Pons (tissue), 1 donor: Measurements from ENCODE around the gene HTR1D.

Experiments
- DNase-seq: peaks from one replicate; pipeline ENCODE4 v3.0.0-alpha.2; 2016; ENCODE audit warnings: low spot score

Gene HTR1D

GRCh38 chr1:23184212-23184934, 32.9 kb downstream of the HTR1D start:
- DNase-seq: peak; percentile 43

DNA sequence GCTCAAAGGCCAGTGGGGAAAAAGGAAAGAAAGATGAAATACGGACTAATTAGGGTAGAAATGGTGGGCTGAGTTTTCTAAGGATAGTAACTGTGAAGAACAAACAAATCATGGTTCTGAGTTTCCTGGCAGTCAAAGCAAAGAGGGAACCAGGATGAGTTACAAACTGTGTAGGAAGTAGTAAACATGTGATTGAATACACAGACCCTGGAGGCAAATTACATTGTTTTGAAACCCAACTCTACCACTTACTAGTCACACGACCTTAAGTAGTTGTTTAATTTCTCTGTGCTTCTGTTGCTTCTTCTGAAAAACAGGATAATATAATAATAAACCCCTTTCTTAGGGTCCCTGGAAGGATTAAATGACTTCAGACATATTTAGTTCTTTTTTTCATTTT, 37.4 kb downstream of the HTR1D start:
- DNase-seq: no peak

DNA sequence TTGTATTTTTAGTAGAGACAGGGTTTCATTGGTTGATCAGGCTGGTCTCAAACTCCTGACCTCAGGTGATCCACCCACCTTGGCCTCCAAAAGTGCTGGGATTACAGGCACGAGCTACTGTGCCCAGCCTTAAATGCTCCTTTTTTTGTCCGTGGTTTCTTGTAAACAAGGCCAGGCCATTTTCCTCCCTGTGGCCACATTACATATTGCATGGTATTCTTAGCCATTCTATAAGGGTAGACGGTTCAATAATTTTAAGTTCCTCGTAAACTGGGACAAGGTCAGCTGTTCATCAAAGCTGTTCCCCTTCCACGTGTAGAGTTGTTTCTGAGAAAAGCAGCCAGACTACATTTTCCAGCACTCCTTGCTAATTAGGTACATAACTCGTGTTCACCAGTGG, 38.4 kb downstream of the HTR1D start:
- DNase-seq: no peak

- DNase-seq: no peak
Measured at GRCh38 chr1:23178414-23178813, 38.9 kb downstream of the HTR1D start.

GRCh38 chr1:23177438-23178380, 39.6 kb downstream of the HTR1D start:
- peak; percentile 20 for DNase-seq

- DNase-seq: no peak
Measured at GRCh38 chr1:23177031-23177430, 40.3 kb downstream of the HTR1D start.

- no peak for DNase-seq
Measured at GRCh38 chr1:23174426-23175110, 42.7 kb downstream of the HTR1D start.

- no peak for DNase-seq
Measured at GRCh38 chr1:23171181-23171755, 46.0 kb downstream of the HTR1D start.

DNA sequence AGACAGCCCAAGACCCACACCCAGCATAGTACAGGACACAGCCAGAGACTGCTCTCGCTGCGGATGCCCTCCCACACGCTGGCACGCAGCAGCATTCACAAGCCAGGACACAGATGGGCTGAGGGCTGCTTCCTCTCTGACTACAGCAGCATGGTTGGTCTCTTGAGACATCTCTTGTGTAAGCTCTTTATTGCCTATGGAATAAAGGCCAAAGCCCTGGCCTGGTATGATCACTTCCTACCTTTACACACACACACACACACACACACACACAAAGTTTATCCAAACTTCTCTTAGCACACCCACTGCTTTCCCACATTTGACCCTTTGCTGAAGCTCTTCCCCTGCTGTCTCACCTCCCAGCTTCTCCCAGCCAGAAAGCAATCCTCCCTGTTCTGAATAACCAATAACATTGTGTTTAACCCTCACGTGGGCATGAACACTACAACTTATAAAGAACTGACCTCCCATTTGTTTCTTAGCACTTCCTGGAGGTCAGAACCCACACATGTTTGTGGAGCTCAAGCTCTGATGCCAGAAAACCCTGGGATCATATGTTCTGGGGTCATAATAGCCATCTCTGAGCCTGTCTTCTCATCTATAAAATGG, 47.5 kb downstream of the HTR1D start:
- DNase-seq: peak; percentile 65

GRCh38 chr1:23169195-23169575, 48.1 kb downstream of the HTR1D start:
- DNase-seq: no peak

GRCh38 chr1:23168445-23169194, 48.7 kb downstream of the HTR1D start, which contains the start of gene LUZP1:
LUZP1 (minus strand) TSS chr1:23168856.
- DNase-seq: peak; percentile 84

DNA sequence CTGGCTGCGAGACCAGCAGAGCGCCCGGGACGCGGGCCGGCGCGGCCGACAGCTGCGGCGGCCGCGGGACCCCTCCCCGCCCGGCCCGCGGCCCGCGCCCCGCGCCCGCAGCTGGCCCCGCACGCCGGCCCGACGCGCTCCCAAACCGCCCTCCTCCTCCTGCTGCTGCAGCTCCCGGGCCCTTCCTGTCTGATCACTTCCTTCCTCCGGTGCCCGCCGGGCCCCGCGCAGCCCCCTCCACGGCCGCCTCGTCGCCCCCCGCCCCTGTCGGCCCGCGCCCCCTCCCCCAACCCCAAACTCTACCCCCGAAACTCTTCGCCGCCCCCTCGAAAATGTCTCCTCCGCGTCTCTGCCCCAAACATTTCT, 49.2 kb downstream of the HTR1D start:
- DNase-seq: no peak

DNA sequence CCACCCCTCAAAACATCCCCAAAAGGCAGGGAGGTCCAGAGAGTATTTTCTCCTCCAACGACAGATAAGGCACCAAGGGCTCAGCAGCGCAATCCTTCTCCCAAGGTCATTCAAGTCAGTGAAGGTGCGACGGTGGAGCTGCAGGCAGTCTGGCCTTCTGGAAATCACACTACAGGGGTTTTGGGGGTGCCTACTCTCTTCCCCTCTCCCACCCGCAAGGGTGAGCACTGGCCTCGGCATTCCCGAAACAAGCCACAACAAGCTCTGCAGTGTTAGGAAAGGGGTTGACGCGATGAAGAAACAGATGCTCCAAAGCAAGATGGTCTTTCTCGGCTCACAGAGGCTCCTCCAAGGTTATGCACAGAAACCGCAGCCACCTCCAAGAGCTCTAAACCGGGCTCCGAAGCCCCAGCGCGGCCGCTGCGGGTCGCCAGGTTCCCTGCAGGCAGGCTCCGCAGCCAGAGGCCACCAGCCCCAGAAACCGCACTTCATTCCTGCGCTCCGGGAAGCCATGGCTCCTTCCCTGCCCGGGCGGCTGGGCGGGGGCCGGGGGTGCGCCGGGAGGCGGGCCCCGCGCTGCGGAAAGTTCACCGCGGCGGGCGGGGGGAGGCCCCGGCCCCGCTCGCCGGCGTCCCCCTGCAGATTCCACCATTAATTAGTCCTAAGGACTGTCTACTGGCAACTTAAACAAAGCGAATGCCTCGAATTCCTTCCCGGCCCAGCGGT, 49.8 kb downstream of the HTR1D start:
- no peak for DNase-seq

DNA sequence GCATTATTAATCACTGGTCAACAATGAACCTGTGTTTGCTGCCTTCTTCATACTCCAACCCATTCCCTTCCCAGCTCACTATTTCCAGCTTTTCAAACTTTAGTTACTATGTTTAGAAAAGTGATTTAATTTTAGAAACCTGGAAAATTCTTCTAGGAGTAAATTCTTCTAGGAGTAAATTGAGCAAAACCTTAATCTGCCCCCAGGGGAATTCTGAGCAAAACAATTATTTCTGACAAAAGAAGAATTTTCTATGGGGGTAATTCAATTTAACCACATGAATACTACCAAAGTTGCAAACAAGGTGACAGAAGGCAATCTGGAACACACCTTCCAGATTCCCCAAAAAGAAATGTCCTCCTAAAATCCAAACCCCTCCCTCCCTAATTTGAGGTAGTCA, 50.4 kb downstream of the HTR1D start:
- no peak for DNase-seq

GRCh38 chr1:23163395-23163794, 53.9 kb downstream of the HTR1D start:
- no peak for DNase-seq

- no peak for DNase-seq
Measured at GRCh38 chr1:23159963-23160877, 57.1 kb downstream of the HTR1D start.

DNA sequence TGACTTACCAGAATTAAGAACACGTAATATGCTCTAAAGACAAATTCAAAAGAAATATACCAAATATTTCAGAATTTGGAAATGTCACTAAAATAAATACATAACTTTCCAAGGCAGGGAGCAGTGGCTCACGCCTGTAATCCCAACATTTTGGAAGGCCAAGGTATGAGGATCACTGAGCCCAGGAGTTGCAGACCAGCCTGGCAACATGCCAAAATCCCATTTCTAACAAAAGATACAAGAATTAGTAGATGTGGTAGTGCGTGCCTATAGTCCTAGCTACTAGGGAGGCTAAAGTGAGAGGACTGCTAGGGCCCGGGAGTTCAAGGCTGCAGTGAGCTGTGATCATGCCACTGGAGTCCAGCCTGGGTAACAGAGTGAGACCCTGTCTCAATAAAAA, 60.4 kb downstream of the HTR1D start:
- DNase-seq: no peak

DNA sequence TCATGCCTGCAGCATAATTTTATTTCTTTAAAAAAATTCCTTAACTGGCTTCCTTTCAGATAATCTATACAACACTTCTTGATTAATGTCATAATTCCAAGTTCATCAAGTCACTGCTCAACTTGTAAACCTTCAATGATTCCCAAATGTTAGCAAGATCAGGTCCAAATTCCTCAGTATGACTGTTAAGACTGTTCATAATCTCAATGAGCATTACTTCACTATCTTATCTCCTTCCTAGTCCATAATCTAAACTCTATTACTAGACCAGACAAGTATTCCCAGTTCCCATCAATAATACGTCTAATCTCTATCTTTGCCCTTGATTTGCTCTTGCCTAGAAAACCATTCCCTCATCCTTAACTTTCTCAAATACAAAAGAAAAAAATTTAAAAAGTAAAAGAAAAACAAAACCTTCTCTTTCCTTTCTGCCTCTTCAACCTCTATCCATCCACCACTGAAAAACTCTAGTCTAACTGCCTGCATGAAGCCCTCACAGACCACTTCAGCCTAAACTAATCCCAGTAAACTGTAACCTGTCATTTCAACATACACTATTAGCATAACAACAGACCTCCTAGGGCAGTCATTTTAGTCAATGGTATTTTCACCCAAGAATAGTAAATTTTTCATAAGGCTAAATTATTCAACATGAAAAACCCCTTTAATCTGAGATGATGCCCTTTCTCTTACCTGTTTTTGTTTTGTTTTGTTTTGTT, 64.2 kb downstream of the HTR1D start:
- no peak for DNase-seq

DNA sequence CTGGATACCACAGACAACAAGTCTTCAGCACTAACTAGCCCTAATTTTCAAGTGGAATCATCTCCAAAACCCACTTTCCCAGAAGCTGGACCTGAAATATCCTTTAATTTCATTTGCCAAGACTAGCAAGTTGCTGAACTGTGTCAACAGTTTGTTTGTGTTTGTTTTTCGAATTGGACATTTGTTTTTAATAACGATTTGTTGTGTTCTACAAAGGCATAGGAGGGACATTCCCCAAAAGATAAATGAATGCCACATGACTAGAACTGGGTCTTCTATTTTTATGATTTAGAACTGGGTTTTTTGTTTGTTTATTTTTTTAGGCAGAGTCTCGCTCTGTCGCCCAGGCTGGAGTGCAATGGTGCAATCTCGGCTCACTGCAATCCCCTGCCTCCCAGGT, 66.6 kb downstream of the HTR1D start:
- DNase-seq: no peak
